SK-N-SH (cell line): ENCODE data around the gene MYPN. TPM values are rescaled to one million over a fixed set of nuclear protein-coding genes. Genes with fewer than 3 reads are reported as not detected.

ENCODE experiments used
- CTCF ChIA-PET: fragments of 300-600, 350-600 bp; formaldehyde crosslinking; extraction: SDS; loops from one replicate; lab custom pipeline; 2021; lab: Yijun Ruan, JAX
- POLR2A ChIA-PET: fragments of 350-600 bp; sonication (Branson Sonifier 250); formaldehyde crosslinking; extraction: SDS; loops from one replicate; lab custom pipeline; 2020; ENCODE audit warnings: antibody characterized with exemption, inconsistent platforms; lab: Yijun Ruan, JAX
- DNase-seq: peaks from one replicate; pipeline ENCODE4 v3.0.0; 2012
- H2AFZ ChIP-seq: fragments of 200-600 bp; sonication (generic); 2 replicates; pipeline ENCODE4 v1.8.1; 2016; ENCODE audit warnings: antibody characterized with exemption, mild to moderate bottlenecking, low read depth
- H3F3A ChIP-seq: fragments of 200-600 bp; sonication (generic); replicated peaks from 2 replicates; pipeline ENCODE3; 2016; ENCODE audit warnings: antibody characterized with exemption, mild to moderate bottlenecking; ENCODE audit not compliant: insufficient read depth
- H3K27ac ChIP-seq, 2 experiments: fragments of 200-500 bp in 1 of 2; fragments of 200-600 bp in 1 of 2; sonication (Bioruptor generic) in 1 of 2; sonication (generic), shearing (Covaris generic) in 1 of 2; 2 replicates each; pipeline versions ENCODE4 v1.5.1 to v1.6.1; 2014 to 2016; ENCODE audit warnings: low read depth in 2 of 2, inconsistent platforms in 1 of 2, low read length in 1 of 2, mild to moderate bottlenecking in 1 of 2, mixed read lengths in 1 of 2
- H3K27me3 ChIP-seq: fragments of 200-600 bp; sonication (generic), shearing (Covaris generic); 2 replicates; pipeline ENCODE4 v1.6.1; 2016; ENCODE audit warnings: mixed run types; ENCODE audit not compliant: insufficient read depth
- H3K36me3 ChIP-seq, 2 experiments: fragments of 200-500 bp in 1 of 2; fragments of 200-600 bp in 1 of 2; sonication (Bioruptor generic) in 1 of 2; sonication (generic) in 1 of 2; replicated peaks in 1 of 2; 2 replicates each; pipeline versions ENCODE3 to v1.5.1; 2014 to 2016; ENCODE audit warnings: low read length in 1 of 2, mild to moderate bottlenecking in 1 of 2; ENCODE audit not compliant: insufficient read depth in 2 of 2, control insufficient read depth in 1 of 2
- H3K4me1 ChIP-seq, 2 experiments: fragments of 200-500 bp in 1 of 2; fragments of 200-600 bp in 1 of 2; sonication (Bioruptor generic) in 1 of 2; sonication (generic), shearing (Covaris generic) in 1 of 2; 2 replicates each; pipeline versions ENCODE4 v1.5.1 to v1.6.1; 2014 to 2016; ENCODE audit warnings: low read depth in 1 of 2, low read length in 1 of 2, mixed run types in 1 of 2; ENCODE audit not compliant: insufficient read depth in 2 of 2, control insufficient read depth in 1 of 2
- H3K4me2 ChIP-seq: fragments of 200-600 bp; sonication (generic), shearing (Covaris generic); 2 replicates; pipeline ENCODE4 v1.6.1; 2017; ENCODE audit warnings: mixed run types
- H3K4me3 ChIP-seq, 2 experiments: fragments of 200-500 bp in 1 of 2; fragments of 200-600 bp in 1 of 2; sonication (Bioruptor generic) in 1 of 2; sonication (generic), shearing (Covaris generic) in 1 of 2; 2 replicates each; pipeline versions ENCODE4 v1.5.1 to v1.8.1; 2014 to 2016; ENCODE audit warnings: low read depth in 2 of 2, inconsistent platforms in 1 of 2, low read length in 1 of 2, mild to moderate bottlenecking in 1 of 2, mixed read lengths in 1 of 2, moderate library complexity in 1 of 2
- H3K79me2 ChIP-seq: fragments of 200-600 bp; sonication (generic); 2 replicates; pipeline ENCODE4 v1.8.1; 2017; ENCODE audit warnings: mild to moderate bottlenecking; ENCODE audit not compliant: insufficient read depth
- H3K9ac ChIP-seq: fragments of 200-600 bp; sonication (generic); 2 replicates; pipeline ENCODE4 v1.6.1; 2017; ENCODE audit warnings: mixed run types
- H3K9me2 ChIP-seq: fragments of 200-600 bp; sonication (generic); 2 replicates; pipeline ENCODE4 v1.6.1; 2017; ENCODE audit warnings: mixed run types
- H3K9me3 ChIP-seq: fragments of 200-600 bp; sonication (generic); 2 replicates; pipeline ENCODE4 v1.6.1; 2017; ENCODE audit warnings: mixed run types, mild to moderate bottlenecking, moderate library complexity
- H4K20me1 ChIP-seq: fragments of 200-600 bp; sonication (generic); 2 replicates; pipeline ENCODE4 v1.6.1; 2017; ENCODE audit warnings: mild to moderate bottlenecking, mixed run types; ENCODE audit not compliant: insufficient read depth
- JUND ChIP-seq: IDR thresholded peaks from 2 replicates; pipeline ENCODE4 v1.4.0; 2012
- NFIC ChIP-seq: IDR thresholded peaks from 2 replicates; pipeline ENCODE4 v1.4.0; 2012; ENCODE audit warnings: borderline replicate concordance
- POLR2AphosphoS5 ChIP-seq: IDR thresholded peaks from 2 replicates; pipeline ENCODE4 v1.6.1; 2012; ENCODE audit warnings: low read depth, low read length
- WGBS: methylation state at CpG from one replicate; pipeline ENCODE4 v1.1.6; 2017; ENCODE audit warnings: low lambda C conversion rate; 5-methylcytosine and 5-hydroxymethylcytosine counted together
- polyA plus RNA-seq, 3 experiments: library from polyadenylated mRNA; depleted of rRNA; stranded (reverse); fragments of >200 nt; gene quantifications; 2 replicates each; pipeline ENCODE4 v1.2.3, GENCODE V29; 2012
- TF ChIP-seq, protein P1 (sequence below): IDR thresholded peaks from 2 replicates; pipeline ENCODE4 v1.4.0; 2012; ENCODE audit warnings: low read depth, borderline replicate concordance
- TF ChIP-seq, protein P2 (sequence below): fragments of 150-350 bp; IDR thresholded peaks from 2 replicates; pipeline ENCODE4 v1.6.1; 2017; ENCODE audit warnings: antibody characterized with exemption, low read length, low read depth, borderline replicate concordance
- TF ChIP-seq, protein P3 (sequence below): fragments of 200-600 bp; sonication (generic); IDR thresholded peaks from 2 replicates; pipeline ENCODE4 v1.6.1; 2017; ENCODE audit warnings: antibody characterized with exemption, mild to moderate bottlenecking, moderate library complexity

The MYPN gene, protein sequence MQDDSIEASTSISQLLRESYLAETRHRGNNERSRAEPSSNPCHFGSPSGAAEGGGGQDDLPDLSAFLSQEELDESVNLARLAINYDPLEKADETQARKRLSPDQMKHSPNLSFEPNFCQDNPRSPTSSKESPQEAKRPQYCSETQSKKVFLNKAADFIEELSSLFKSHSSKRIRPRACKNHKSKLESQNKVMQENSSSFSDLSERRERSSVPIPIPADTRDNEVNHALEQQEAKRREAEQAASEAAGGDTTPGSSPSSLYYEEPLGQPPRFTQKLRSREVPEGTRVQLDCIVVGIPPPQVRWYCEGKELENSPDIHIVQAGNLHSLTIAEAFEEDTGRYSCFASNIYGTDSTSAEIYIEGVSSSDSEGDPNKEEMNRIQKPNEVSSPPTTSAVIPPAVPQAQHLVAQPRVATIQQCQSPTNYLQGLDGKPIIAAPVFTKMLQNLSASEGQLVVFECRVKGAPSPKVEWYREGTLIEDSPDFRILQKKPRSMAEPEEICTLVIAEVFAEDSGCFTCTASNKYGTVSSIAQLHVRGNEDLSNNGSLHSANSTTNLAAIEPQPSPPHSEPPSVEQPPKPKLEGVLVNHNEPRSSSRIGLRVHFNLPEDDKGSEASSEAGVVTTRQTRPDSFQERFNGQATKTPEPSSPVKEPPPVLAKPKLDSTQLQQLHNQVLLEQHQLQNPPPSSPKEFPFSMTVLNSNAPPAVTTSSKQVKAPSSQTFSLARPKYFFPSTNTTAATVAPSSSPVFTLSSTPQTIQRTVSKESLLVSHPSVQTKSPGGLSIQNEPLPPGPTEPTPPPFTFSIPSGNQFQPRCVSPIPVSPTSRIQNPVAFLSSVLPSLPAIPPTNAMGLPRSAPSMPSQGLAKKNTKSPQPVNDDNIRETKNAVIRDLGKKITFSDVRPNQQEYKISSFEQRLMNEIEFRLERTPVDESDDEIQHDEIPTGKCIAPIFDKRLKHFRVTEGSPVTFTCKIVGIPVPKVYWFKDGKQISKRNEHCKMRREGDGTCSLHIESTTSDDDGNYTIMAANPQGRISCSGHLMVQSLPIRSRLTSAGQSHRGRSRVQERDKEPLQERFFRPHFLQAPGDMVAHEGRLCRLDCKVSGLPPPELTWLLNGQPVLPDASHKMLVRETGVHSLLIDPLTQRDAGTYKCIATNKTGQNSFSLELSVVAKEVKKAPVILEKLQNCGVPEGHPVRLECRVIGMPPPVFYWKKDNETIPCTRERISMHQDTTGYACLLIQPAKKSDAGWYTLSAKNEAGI (N-terminal part only)
- 0.43 and 0.73 TPM in 2 replicates for polyA plus RNA-seq (2012; rRNA removed)
- 0.48 and 0.50 TPM in 2 replicates for polyA plus RNA-seq (2012; cell fraction: cytosol; rRNA removed)
- 0.87 and 0.90 TPM in 2 replicates for polyA plus RNA-seq (2012; cell fraction: nucleus; rRNA removed)

DNA sequence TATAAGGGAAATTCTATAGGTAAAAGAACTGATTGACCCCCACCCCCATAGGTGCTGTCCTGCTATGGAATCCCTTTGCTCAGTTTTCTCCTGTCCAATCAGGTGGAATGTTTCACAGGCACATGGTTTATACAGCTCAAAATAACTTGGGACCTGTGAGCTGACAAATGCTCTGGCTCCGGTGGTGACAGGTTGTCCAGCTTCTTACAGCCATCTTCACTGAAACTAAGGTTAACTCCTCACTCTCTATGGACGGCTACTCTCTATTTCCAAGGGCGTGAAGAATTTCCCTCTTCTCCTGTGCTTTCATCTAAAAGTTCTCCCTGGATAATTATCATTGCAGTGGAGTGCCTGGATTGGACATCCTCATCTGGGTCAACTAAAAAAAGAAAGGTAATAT lies at the start of gene MYPN:
Gene MYPN (plus strand): TSS at position 158 of the 400 bp plus-strand sequence. CDS start 11,951 bp downstream, outside the sequence.
- DNase-seq, result no peak
- CTCF ChIA-PET, result interaction anchor here (1.1 to 1.4 kb wide), 2 partner anchors 46 to 54 kb away, joined by 3 to 4 read pairs; no protein-coding TSS in a partner anchor
- no peaks in the 10 kb centered on the region for H3K9me2 ChIP-seq
- no peaks in the 10 kb centered on the region for H3K79me2 ChIP-seq
- H4K20me1 ChIP-seq, result no peaks in the 10 kb centered on the region
- H2AFZ ChIP-seq, result peak within 1 kb of the TSS; percentile 56
- H3K4me1 ChIP-seq, result peaks cover 3 to 26% of the 10 kb centered on the region in 2 experiments; a peak in 2 of 4 replicates
- H3K9me3 ChIP-seq, result no peaks in the 10 kb centered on the region
- 0 out of 2 replicates have a peak within 1 kb of the TSS, but pooled peaks have one; percentile 33 for H3K4me2 ChIP-seq
- no peaks in the 10 kb centered on the region for H3K36me3 ChIP-seq
- POLR2A ChIA-PET, result no interaction called here
- no peaks in the 10 kb centered on the region for H3F3A ChIP-seq
- no peak within 1 kb of the TSS for H3K4me3 ChIP-seq
- no peaks in the 10 kb centered on the region for H3K27me3 ChIP-seq
- TF ChIP-seq JUND, result no peak
- TF ChIP-seq POLR2AphosphoS5, result no peak
- TF ChIP-seq, protein P1, sequence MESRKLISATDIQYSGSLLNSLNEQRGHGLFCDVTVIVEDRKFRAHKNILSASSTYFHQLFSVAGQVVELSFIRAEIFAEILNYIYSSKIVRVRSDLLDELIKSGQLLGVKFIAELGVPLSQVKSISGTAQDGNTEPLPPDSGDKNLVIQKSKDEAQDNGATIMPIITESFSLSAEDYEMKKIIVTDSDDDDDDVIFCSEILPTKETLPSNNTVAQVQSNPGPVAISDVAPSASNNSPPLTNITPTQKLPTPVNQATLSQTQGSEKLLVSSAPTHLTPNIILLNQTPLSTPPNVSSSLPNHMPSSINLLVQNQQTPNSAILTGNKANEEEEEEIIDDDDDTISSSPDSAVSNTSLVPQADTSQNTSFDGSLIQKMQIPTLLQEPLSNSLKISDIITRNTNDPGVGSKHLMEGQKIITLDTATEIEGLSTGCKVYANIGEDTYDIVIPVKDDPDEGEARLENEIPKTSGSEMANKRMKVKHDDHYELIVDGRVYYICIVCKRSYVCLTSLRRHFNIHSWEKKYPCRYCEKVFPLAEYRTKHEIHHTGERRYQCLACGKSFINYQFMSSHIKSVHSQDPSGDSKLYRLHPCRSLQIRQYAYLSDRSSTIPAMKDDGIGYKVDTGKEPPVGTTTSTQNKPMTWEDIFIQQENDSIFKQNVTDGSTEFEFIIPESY, result no peak
- TF ChIP-seq NFIC, result no peak
- TF ChIP-seq, protein P2, sequence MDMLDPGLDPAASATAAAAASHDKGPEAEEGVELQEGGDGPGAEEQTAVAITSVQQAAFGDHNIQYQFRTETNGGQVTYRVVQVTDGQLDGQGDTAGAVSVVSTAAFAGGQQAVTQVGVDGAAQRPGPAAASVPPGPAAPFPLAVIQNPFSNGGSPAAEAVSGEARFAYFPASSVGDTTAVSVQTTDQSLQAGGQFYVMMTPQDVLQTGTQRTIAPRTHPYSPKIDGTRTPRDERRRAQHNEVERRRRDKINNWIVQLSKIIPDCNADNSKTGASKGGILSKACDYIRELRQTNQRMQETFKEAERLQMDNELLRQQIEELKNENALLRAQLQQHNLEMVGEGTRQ, result no peak
- TF ChIP-seq, protein P3, sequence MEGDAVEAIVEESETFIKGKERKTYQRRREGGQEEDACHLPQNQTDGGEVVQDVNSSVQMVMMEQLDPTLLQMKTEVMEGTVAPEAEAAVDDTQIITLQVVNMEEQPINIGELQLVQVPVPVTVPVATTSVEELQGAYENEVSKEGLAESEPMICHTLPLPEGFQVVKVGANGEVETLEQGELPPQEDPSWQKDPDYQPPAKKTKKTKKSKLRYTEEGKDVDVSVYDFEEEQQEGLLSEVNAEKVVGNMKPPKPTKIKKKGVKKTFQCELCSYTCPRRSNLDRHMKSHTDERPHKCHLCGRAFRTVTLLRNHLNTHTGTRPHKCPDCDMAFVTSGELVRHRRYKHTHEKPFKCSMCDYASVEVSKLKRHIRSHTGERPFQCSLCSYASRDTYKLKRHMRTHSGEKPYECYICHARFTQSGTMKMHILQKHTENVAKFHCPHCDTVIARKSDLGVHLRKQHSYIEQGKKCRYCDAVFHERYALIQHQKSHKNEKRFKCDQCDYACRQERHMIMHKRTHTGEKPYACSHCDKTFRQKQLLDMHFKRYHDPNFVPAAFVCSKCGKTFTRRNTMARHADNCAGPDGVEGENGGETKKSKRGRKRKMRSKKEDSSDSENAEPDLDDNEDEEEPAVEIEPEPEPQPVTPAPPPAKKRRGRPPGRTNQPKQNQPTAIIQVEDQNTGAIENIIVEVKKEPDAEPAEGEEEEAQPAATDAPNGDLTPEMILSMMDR, result no peak
- WGBS, result 94% methylated on average over 3 of the region's 3 CpGs
- no peak within 1 kb of the TSS for H3K27ac ChIP-seq
- H3K9ac ChIP-seq, result no peak within 1 kb of the TSS
